ENCODE results near the gene FOXK1.

Gene FOXK1

GRCh38 chr7:4742051-4742573 lies 60.0 kb downstream of the FOXK1 start:
- H3K4me2 ChIP-seq = no peak overlapping the region
- H3K27ac ChIP-seq = no peak overlapping the region
- H2AFZ ChIP-seq (ENCODE audit: low read depth) = no peak overlapping the region
- H3K4me3 ChIP-seq (IDR thresholded peaks at IDR 0.05; ENCODE audit: insufficient read depth, low read depth, low read length) = no peak overlapping the region
- no peaks in the 10 kb centered on the region; the same call in 1 of the 2 replicates for H3K36me3 ChIP-seq (ENCODE audit: insufficient read depth)
- H3K79me2 ChIP-seq (ENCODE audit: insufficient read depth, low read depth) = peaks cover 79% of the 10 kb centered on the region
- no peaks in the 10 kb centered on the region; the same call in 1 of the 2 replicates for H4K20me1 ChIP-seq (ENCODE audit: insufficient read depth)
- no peaks in the 10 kb centered on the region for H3K27me3 ChIP-seq (ENCODE audit: insufficient read depth, low read depth)
- no peak for TF ChIP-seq CTCF (conservative IDR thresholded peaks at IDR 0.05; ENCODE audit: low read depth, low read length)
- no peak overlapping the region for H3K9ac ChIP-seq
- H3K4me1 ChIP-seq (ENCODE audit: low read depth, poor library complexity, severe bottlenecking) = peaks cover 72% of the 10 kb centered on the region

- Histone ChIP-seq H3K27me3 (ENCODE audit: insufficient read depth, low read depth) (no peaks in the 10 kb centered on the region), H3K79me2 (ENCODE audit: insufficient read depth, low read depth) (peaks cover 79% of the 10 kb centered on the region), H3K27ac (peak overlapping the region; percentile 73; the same call in 1 of the 2 replicates), H4K20me1 (ENCODE audit: insufficient read depth) (no peaks in the 10 kb centered on the region; the same call in 1 of the 2 replicates), H3K4me1 (ENCODE audit: low read depth, poor library complexity, severe bottlenecking) (peaks cover 76% of the 10 kb centered on the region), H3K4me3 (IDR thresholded peaks at IDR 0.05; ENCODE audit: insufficient read depth, low read depth, low read length) (no peak overlapping the region), H2AFZ (ENCODE audit: low read depth) (no peak overlapping the region), H3K4me2 (no peak overlapping the region; the same call in 1 of the 2 replicates), H3K9ac (no peak overlapping the region), H3K36me3 (ENCODE audit: insufficient read depth) (peaks cover under 1% of the 10 kb centered on the region)
- no peak for TF ChIP-seq CTCF (conservative IDR thresholded peaks at IDR 0.05; ENCODE audit: low read depth, low read length)
Measured at GRCh38 chr7:4742852-4743251, 60.8 kb downstream of the FOXK1 start.

- Histone ChIP-seq H3K4me1 (ENCODE audit: low read depth, poor library complexity, severe bottlenecking) (peaks cover 61% of the 10 kb centered on the region), H3K36me3 (ENCODE audit: insufficient read depth) (peaks cover 6% of the 10 kb centered on the region), H2AFZ (ENCODE audit: low read depth) (no peak overlapping the region), H3K79me2 (ENCODE audit: insufficient read depth, low read depth) (peaks cover 80% of the 10 kb centered on the region), H3K27ac (peak overlapping the region; percentile 73), H4K20me1 (ENCODE audit: insufficient read depth) (no peaks in the 10 kb centered on the region), H3K9ac (peak overlapping the region; percentile 44; the same call in 1 of the 2 replicates), H3K4me2 (peak overlapping the region; percentile 98), H3K4me3 (IDR thresholded peaks at IDR 0.05; ENCODE audit: insufficient read depth, low read depth, low read length) (no peak overlapping the region), H3K27me3 (ENCODE audit: insufficient read depth, low read depth) (no peaks in the 10 kb centered on the region)
- TF ChIP-seq CTCF (conservative IDR thresholded peaks at IDR 0.05; ENCODE audit: low read depth, low read length) = no peak
Measured at GRCh38 chr7:4744391-4745264, 62.5 kb downstream of the FOXK1 start.

- H3K79me2 ChIP-seq (ENCODE audit: insufficient read depth, low read depth) = peaks cover 80% of the 10 kb centered on the region
- peaks cover 54% of the 10 kb centered on the region for H3K4me1 ChIP-seq (ENCODE audit: low read depth, poor library complexity, severe bottlenecking)
- H2AFZ ChIP-seq (ENCODE audit: low read depth) = no peak overlapping the region
- H3K4me2 ChIP-seq = peak overlapping the region; percentile 98
- H3K27ac ChIP-seq = peak overlapping the region; percentile 73
- H3K36me3 ChIP-seq (ENCODE audit: insufficient read depth) = peaks cover 6% of the 10 kb centered on the region
- peak overlapping the region; percentile 44 for H3K9ac ChIP-seq
- H3K4me3 ChIP-seq (IDR thresholded peaks at IDR 0.05; ENCODE audit: insufficient read depth, low read depth, low read length) = no peak overlapping the region
- TF ChIP-seq CTCF (conservative IDR thresholded peaks at IDR 0.05; ENCODE audit: low read depth, low read length) = no peak
- H4K20me1 ChIP-seq (ENCODE audit: insufficient read depth) = no peaks in the 10 kb centered on the region
- H3K27me3 ChIP-seq (ENCODE audit: insufficient read depth, low read depth) = no peaks in the 10 kb centered on the region
Measured at GRCh38 chr7:4745265-4745919, 63.3 kb downstream of the FOXK1 start.
